DOHH2 (cell line): ENCODE data around the gene JAML.

Experiments
- H3F3A ChIP-seq: fragments of 200-600 bp; sonication (generic), shearing (Covaris generic); 2 replicates; pipeline ENCODE4 v1.6.0; 2016; ENCODE audit warnings: antibody characterized with exemption, mild to moderate bottlenecking; ENCODE audit not compliant: control insufficient read depth, insufficient read depth
- H3K27ac ChIP-seq: fragments of 200-600 bp; sonication (generic); 2 replicates; pipeline ENCODE4 v1.5.1; 2014; ENCODE audit warnings: low read depth, mild to moderate bottlenecking, low read length, moderate library complexity
- H3K27me3 ChIP-seq: fragments of 200-600 bp; sonication (generic); 2 replicates; pipeline ENCODE4 v1.6.1; 2014; ENCODE audit warnings: mild to moderate bottlenecking, low read length, mixed read lengths; ENCODE audit not compliant: control insufficient read depth
- H3K36me3 ChIP-seq: fragments of 200-600 bp; sonication (generic); 2 replicates; pipeline ENCODE4 v1.6.1; 2014; ENCODE audit warnings: mild to moderate bottlenecking, low read length, moderate library complexity, mixed read lengths; ENCODE audit not compliant: control insufficient read depth
- H3K4me1 ChIP-seq: fragments of 200-600 bp; sonication (generic); 2 replicates; pipeline ENCODE4 v1.6.1; 2014; ENCODE audit warnings: mild to moderate bottlenecking, low read length, mixed read lengths; ENCODE audit not compliant: control insufficient read depth
- H3K4me2 ChIP-seq: fragments of 200-600 bp; sonication (generic); 2 replicates; pipeline ENCODE4 v1.6.0; 2014; ENCODE audit warnings: mild to moderate bottlenecking, low read length, moderate library complexity
- H3K4me3 ChIP-seq: fragments of 200-600 bp; sonication (generic); 2 replicates; pipeline ENCODE4 v1.5.1; 2014; ENCODE audit warnings: mild to moderate bottlenecking, low read length, mixed read lengths
- H3K79me2 ChIP-seq: fragments of 200-600 bp; sonication (generic); 2 replicates; pipeline ENCODE4 v1.6.1; 2014; ENCODE audit warnings: mild to moderate bottlenecking, low read length, mixed read lengths; ENCODE audit not compliant: control insufficient read depth
- H3K9me2 ChIP-seq: fragments of 200-600 bp; sonication (generic); replicated peaks from 2 replicates; pipeline ENCODE4 v1.6.1; 2014; ENCODE audit warnings: mild to moderate bottlenecking, low read length, mixed read lengths; ENCODE audit not compliant: control insufficient read depth
- H3K9me3 ChIP-seq: fragments of 200-600 bp; sonication (generic); 2 replicates; pipeline ENCODE4 v1.6.1; 2014; ENCODE audit warnings: antibody characterized with exemption, low read length, mixed read lengths; ENCODE audit not compliant: control insufficient read depth, insufficient read depth
- H4K20me1 ChIP-seq: fragments of 200-600 bp; sonication (generic); 2 replicates; pipeline ENCODE4 v1.6.0; 2014; ENCODE audit warnings: low read depth, mild to moderate bottlenecking, antibody characterized with exemption, low read length, moderate library complexity; ENCODE audit not compliant: control insufficient read depth, insufficient read depth
- EZH2phosphoT487 ChIP-seq: fragments of 200-600 bp; sonication (generic); IDR thresholded peaks from 2 replicates; pipeline ENCODE4 v1.6.1; 2017; ENCODE audit warnings: borderline replicate concordance, mild to moderate bottlenecking, antibody characterized with exemption, low read length, moderate library complexity, mixed read lengths
- TF ChIP-seq, protein P1 (sequence below): fragments of 200-600 bp; sonication (generic); IDR thresholded peaks from one replicate; pipeline ENCODE4 v1.5.1; 2014; ENCODE audit warnings: antibody characterized with exemption, mild to moderate bottlenecking, low read depth, low read length; ENCODE audit not compliant: poor library complexity, severe bottlenecking

Gene JAML

DNA sequence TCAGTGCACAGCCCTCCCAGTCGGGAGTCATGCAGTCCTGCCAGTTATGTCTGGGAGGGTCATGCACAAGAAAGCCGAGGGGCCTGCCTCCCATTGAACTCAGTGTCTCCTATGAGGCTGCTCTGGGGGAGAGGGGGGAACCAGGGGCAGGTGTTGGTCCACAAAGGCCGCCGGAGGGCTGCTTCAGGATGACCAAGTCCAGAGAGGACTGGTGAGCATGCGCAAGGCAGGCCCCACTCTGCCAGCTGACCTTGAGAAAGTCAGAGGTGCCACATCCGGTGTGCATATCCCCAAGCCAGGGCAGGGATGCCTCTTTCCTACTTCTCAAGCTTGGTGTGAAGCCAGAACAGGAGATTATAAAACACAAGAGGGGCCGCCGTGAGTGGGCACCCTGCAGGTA, 76.6 kb downstream of the JAML start:
- H3K79me2 ChIP-seq: no peaks in the 10 kb centered on the region
- H3K4me2 ChIP-seq: no peak overlapping the region
- no peaks in the 10 kb centered on the region for H3F3A ChIP-seq
- no peaks in the 10 kb centered on the region for H3K9me2 ChIP-seq
- H3K4me1 ChIP-seq: peaks cover 7% of the 10 kb centered on the region; the same call in 1 of the 2 replicates
- no peaks in the 10 kb centered on the region for H3K36me3 ChIP-seq
- no peaks in the 10 kb centered on the region for H3K9me3 ChIP-seq
- peaks cover 71% of the 10 kb centered on the region for H3K27me3 ChIP-seq
- no peaks in the 10 kb centered on the region for H4K20me1 ChIP-seq
- TF ChIP-seq, protein P1, sequence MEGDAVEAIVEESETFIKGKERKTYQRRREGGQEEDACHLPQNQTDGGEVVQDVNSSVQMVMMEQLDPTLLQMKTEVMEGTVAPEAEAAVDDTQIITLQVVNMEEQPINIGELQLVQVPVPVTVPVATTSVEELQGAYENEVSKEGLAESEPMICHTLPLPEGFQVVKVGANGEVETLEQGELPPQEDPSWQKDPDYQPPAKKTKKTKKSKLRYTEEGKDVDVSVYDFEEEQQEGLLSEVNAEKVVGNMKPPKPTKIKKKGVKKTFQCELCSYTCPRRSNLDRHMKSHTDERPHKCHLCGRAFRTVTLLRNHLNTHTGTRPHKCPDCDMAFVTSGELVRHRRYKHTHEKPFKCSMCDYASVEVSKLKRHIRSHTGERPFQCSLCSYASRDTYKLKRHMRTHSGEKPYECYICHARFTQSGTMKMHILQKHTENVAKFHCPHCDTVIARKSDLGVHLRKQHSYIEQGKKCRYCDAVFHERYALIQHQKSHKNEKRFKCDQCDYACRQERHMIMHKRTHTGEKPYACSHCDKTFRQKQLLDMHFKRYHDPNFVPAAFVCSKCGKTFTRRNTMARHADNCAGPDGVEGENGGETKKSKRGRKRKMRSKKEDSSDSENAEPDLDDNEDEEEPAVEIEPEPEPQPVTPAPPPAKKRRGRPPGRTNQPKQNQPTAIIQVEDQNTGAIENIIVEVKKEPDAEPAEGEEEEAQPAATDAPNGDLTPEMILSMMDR: no peak
- H3K4me3 ChIP-seq: no peak overlapping the region
- H3K27ac ChIP-seq: no peak overlapping the region

DNA sequence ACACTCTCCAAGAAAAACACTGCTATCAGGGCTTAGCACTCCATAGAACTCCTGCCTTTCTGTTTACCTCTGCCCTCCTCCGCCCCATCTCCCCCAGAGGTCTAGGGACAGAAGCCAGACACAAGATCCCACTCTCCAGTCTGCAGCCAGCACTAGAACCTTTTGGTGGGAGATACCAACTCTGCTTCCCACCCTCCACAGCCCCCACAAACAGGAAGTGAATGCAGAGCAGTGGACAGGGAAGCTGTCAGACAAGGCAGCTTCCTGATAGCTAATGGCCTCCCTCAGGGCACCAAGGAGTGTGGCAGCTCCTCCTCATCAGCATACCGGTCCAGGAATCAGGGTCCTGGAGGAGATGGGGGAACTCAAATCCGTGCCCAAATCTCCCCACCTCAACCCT, 77.3 kb downstream of the JAML start:
- Histone ChIP-seq H3K27me3 (peaks cover 72% of the 10 kb centered on the region), H4K20me1 (no peaks in the 10 kb centered on the region), H3K4me2 (no peak overlapping the region), H3K9me2 (no peaks in the 10 kb centered on the region), H3K4me1 (peaks cover 11% of the 10 kb centered on the region; the same call in 1 of the 2 replicates), H3K36me3 (no peaks in the 10 kb centered on the region), H3K79me2 (no peaks in the 10 kb centered on the region), H3F3A (no peaks in the 10 kb centered on the region), H3K4me3 (no peak overlapping the region), H3K27ac (no peak overlapping the region), H3K9me3 (no peaks in the 10 kb centered on the region)
- TF ChIP-seq, protein P1: no peak
- TF ChIP-seq EZH2phosphoT487: no peak

DNA sequence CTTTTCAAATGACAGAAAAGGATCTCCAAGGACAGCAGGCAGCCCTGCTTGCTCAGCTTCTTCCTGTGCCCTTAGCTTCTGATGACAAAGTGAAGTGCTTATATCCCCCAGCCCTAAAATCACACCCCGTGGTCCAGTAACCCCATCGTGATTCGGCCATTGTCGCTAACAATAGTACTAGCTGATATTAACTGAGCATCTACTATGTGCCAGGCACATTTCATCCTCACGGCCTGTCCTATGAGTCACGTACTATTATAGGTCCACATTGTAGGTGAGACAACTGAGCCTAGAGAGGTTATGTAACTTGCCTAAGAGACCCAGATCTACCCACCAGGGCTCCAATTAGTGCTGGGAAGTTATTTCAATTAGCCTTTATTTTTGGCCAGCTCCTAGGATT, 78.3 kb downstream of the JAML start:
- TF ChIP-seq, protein P1: no peak
- TF ChIP-seq EZH2phosphoT487: no peak
- H3K4me1 ChIP-seq: peaks cover 11% of the 10 kb centered on the region; the same call in 1 of the 2 replicates
- no peaks in the 10 kb centered on the region for H3K79me2 ChIP-seq
- H3K4me2 ChIP-seq: no peak overlapping the region
- H3K36me3 ChIP-seq: no peaks in the 10 kb centered on the region
- H3K27ac ChIP-seq: no peak overlapping the region
- H3F3A ChIP-seq: no peaks in the 10 kb centered on the region
- no peaks in the 10 kb centered on the region for H3K9me2 ChIP-seq
- H4K20me1 ChIP-seq: no peaks in the 10 kb centered on the region
- H3K9me3 ChIP-seq: no peaks in the 10 kb centered on the region
- H3K4me3 ChIP-seq: no peak overlapping the region
- peaks cover 70% of the 10 kb centered on the region for H3K27me3 ChIP-seq
